CD14-positive monocyte (primary cell): Measurements from ENCODE around the gene TMEM14C. TPM values are rescaled to one million over a fixed set of nuclear protein-coding genes. Genes with fewer than 3 reads are reported as not detected.

ENCODE experiments used
- DNase-seq, 3 donors: peaks; one replicate each; pipeline ENCODE4 v3.0.0-alpha.2; 2011 to 2022
- H2AFZ ChIP-seq: 2 replicates; pipeline ENCODE4 v1.6.0; 2012; ENCODE audit warnings: mild to moderate bottlenecking, low read depth, low read length, inconsistent platforms; ENCODE audit not compliant: insufficient read depth, poor library complexity, severe bottlenecking
- H3K27ac ChIP-seq, 2 donors: 1 replicate in 1 of 2; 2 replicates in 1 of 2; pipeline ENCODE4 v1.5.1; 2012 to 2013; ENCODE audit warnings: low read length in 2 of 2, control low read depth in 1 of 2, inconsistent platforms in 1 of 2, low read depth in 1 of 2, mild to moderate bottlenecking in 1 of 2
- H3K27me3 ChIP-seq, 2 donors: one replicate each; pipeline versions ENCODE4 v1.6.0 to v1.6.1; 2011 to 2013; ENCODE audit warnings: low read length in 2 of 2; ENCODE audit not compliant: control insufficient read depth in 2 of 2, insufficient read depth in 2 of 2
- H3K36me3 ChIP-seq, 2 donors: replicated peaks in 1 of 2; 1 replicate in 1 of 2; 2 replicates in 1 of 2; pipeline versions ENCODE4 v1.5.1 to v1.6.1; 2012 to 2013; ENCODE audit warnings: low read length in 2 of 2, control low read depth in 1 of 2, inconsistent platforms in 1 of 2, mild to moderate bottlenecking in 1 of 2; ENCODE audit not compliant: insufficient read depth in 2 of 2, control insufficient read depth in 1 of 2
- H3K4me1 ChIP-seq, 2 donors: 1 replicate in 1 of 2; 2 replicates in 1 of 2; pipeline versions ENCODE4 v1.5.1 to v1.6.1; 2012 to 2013; ENCODE audit warnings: low read length in 2 of 2, control low read depth in 1 of 2, inconsistent platforms in 1 of 2, mild to moderate bottlenecking in 1 of 2, moderate library complexity in 1 of 2; ENCODE audit not compliant: insufficient read depth in 2 of 2, control insufficient read depth in 1 of 2
- H3K4me2 ChIP-seq: replicated peaks from 2 replicates; pipeline ENCODE3; 2012; ENCODE audit warnings: low read length, moderate library complexity, mild to moderate bottlenecking; ENCODE audit not compliant: poor library complexity, severe bottlenecking; ENCODE audit errors: extremely low read depth
- H3K4me3 ChIP-seq, 3 experiments: fragments of 200-600 bp in 1 of 3; sonication (generic) in 1 of 3; replicated peaks in 1 of 3; 1 replicate in 2 of 3; 2 replicates in 1 of 3; pipeline ENCODE4 v1.5.1; 2011 to 2013; ENCODE audit warnings: low read length in 3 of 3, mild to moderate bottlenecking in 3 of 3, control low read depth in 2 of 3, low read depth in 2 of 3, inconsistent platforms in 1 of 3, moderate library complexity in 1 of 3
- H3K79me2 ChIP-seq: 2 replicates; pipeline ENCODE4 v1.6.0; 2012; ENCODE audit warnings: mild to moderate bottlenecking, control low read depth, inconsistent platforms, low read length, moderate library complexity; ENCODE audit not compliant: insufficient read depth
- H3K9ac ChIP-seq: 2 replicates; pipeline ENCODE4 v1.6.0; 2017; ENCODE audit warnings: low read length, mild to moderate bottlenecking; ENCODE audit not compliant: insufficient read depth, poor library complexity, severe bottlenecking
- H3K9me3 ChIP-seq, 2 donors: replicated peaks in 1 of 2; 1 replicate in 1 of 2; 2 replicates in 1 of 2; pipeline versions ENCODE4 v1.5.1 to v1.6.1; 2012 to 2013; ENCODE audit warnings: low read length in 2 of 2, control low read depth in 1 of 2; ENCODE audit not compliant: control insufficient read depth in 1 of 2, insufficient read depth in 1 of 2
- H4K20me1 ChIP-seq: 2 replicates; pipeline ENCODE4 v1.6.0; 2012; ENCODE audit warnings: mild to moderate bottlenecking, low read length, control low read depth, moderate library complexity; ENCODE audit not compliant: insufficient read depth
- H3K27ac Mint-ChIP-seq, 7 donors: one replicate each; pipeline ENCODE4 v1.8.0; 2020; ENCODE audit warnings: mild to moderate bottlenecking in 7 of 7, mixed read lengths in 7 of 7, moderate library complexity in 6 of 7, inconsistent platforms in 2 of 7
- H3K27me3 Mint-ChIP-seq, 3 donors: one replicate each; pipeline ENCODE4 v1.8.0; 2021 to 2022; ENCODE audit warnings: low read depth in 3 of 3, mild to moderate bottlenecking in 3 of 3, mixed read lengths in 3 of 3, moderate library complexity in 3 of 3, inconsistent platforms in 1 of 3
- H3K36me3 Mint-ChIP-seq, 2 donors: one replicate each; pipeline ENCODE4 v1.8.0; 2020; ENCODE audit warnings: mixed read lengths in 2 of 2, inconsistent platforms in 1 of 2, mild to moderate bottlenecking in 1 of 2
- H3K4me1 Mint-ChIP-seq: one replicate; pipeline ENCODE4 v1.8.0; 2020; ENCODE audit warnings: mild to moderate bottlenecking, mixed read lengths
- H3K4me3 Mint-ChIP-seq, 2 donors: one replicate each; pipeline ENCODE4 v1.8.0; 2020; ENCODE audit warnings: mild to moderate bottlenecking in 2 of 2, mixed read lengths in 2 of 2, moderate library complexity in 1 of 2
- H3K9me3 Mint-ChIP-seq, 7 donors: one replicate each; pipeline ENCODE4 v1.8.0; 2020 to 2022; ENCODE audit warnings: mixed read lengths in 7 of 7, mild to moderate bottlenecking in 6 of 7, moderate library complexity in 6 of 7, inconsistent platforms in 2 of 7
- CTCF ChIP-seq: fragments of 200-600 bp; IDR thresholded peaks from one replicate; pipeline ENCODE4 v1.8.0; 2022; ENCODE audit warnings: antibody characterized with exemption, mild to moderate bottlenecking
- WGBS: methylation state at CpG from one replicate; pipeline ENCODE4 v1.1.5; 2013; ENCODE audit warnings: missing lambda C conversion rate; ENCODE audit not compliant: insufficient coverage; 5-methylcytosine and 5-hydroxymethylcytosine counted together
- intact Hi-C, 2 donors: fragments of 100-400 bp; cut with micrococcal nuclease; formaldehyde crosslinking; loops; one replicate each; pipeline versions ENCODE4 v1.15.0 to v1.15.1; 2023
- polyA plus RNA-seq, 3 donors: library from polyadenylated mRNA; depleted of rRNA in 1 of 3; unstranded in 2 of 3; stranded (reverse) in 1 of 3; fragments of 300-500 nt in 2 of 3; fragments of >200 nt in 1 of 3; fragmentation: Illumina TruSeq in 2 of 3; gene quantifications; 1 replicate in 2 of 3; 2 replicates in 1 of 3; pipeline ENCODE4 v1.2.3, GENCODE V29; 2012 to 2021

TMEM14C gene
- polyA plus RNA-seq, 3 donors: 67.7 to 242 (median 184) TPM

- WGBS: 100% methylated on average over 1 of the region's 6 CpGs
- no peaks in the 10 kb centered on the region for H3K36me3 ChIP-seq
- H3K27me3 ChIP-seq: no peaks in the 10 kb centered on the region
- no peak for DNase-seq
- no peak overlapping the region for H3K9ac ChIP-seq
- H3K9me3 ChIP-seq: no peaks in the 10 kb centered on the region
- peaks cover 28% of the 10 kb centered on the region for H3K4me1 Mint-ChIP-seq
- peaks cover 17 to 20% of the 10 kb centered on the region in 2 donors for H3K4me1 ChIP-seq
- H3K27ac ChIP-seq: no peak overlapping the region
- peaks cover 1 to 3% of the 10 kb centered on the region in 2 donors for H3K36me3 Mint-ChIP-seq
- no peak overlapping the region for H3K4me3 ChIP-seq
- H3K27me3 Mint-ChIP-seq: no peaks in the 10 kb centered on the region
- H3K9me3 Mint-ChIP-seq: peaks cover 0 to 2% (median 0%) of the 10 kb centered on the region in 7 donors
- no peak overlapping the region for H2AFZ ChIP-seq
- intact Hi-C loops: no loop called here
- H3K79me2 ChIP-seq: peaks cover under 1% of the 10 kb centered on the region
- no peak for TF ChIP-seq CTCF
- no peak overlapping the region for H3K4me3 Mint-ChIP-seq
- H3K4me2 ChIP-seq: no peak overlapping the region
- no peak overlapping the region for H3K27ac Mint-ChIP-seq
- no peaks in the 10 kb centered on the region for H4K20me1 ChIP-seq
Observed at GRCh38 chr6:10687582-10687981, 35.3 kb upstream of the TMEM14C start.

GRCh38 chr6:10690651-10691445, 32.0 kb upstream of the TMEM14C start:
- peak overlapping the region in 1 of 2 donors; percentile 38 for H3K27ac ChIP-seq
- no peak overlapping the region for H3K4me2 ChIP-seq
- peaks cover 33 to 34% of the 10 kb centered on the region in 2 donors for H3K4me1 ChIP-seq
- no peaks in the 10 kb centered on the region for H3K27me3 ChIP-seq
- peak overlapping the region; percentile 41 for H2AFZ ChIP-seq
- no peaks in the 10 kb centered on the region for H3K36me3 ChIP-seq
- H3K36me3 Mint-ChIP-seq: peaks cover 0 to 3% of the 10 kb centered on the region in 2 donors
- H3K79me2 ChIP-seq: peaks cover 28% of the 10 kb centered on the region
- intact Hi-C loops: loop anchor here (5.0 to 10.0 kb wide), 2 partner anchors 49 to 176 kb away; no protein-coding TSS in a partner anchor
- peak overlapping the region in 5 of 7 donors; percentile 18 to 75 (median 44) for H3K27ac Mint-ChIP-seq
- TF ChIP-seq CTCF: no peak
- H3K4me3 ChIP-seq: no peak overlapping the region
- peaks cover 0 to 3% (median 0%) of the 10 kb centered on the region in 7 donors for H3K9me3 Mint-ChIP-seq
- H3K9me3 ChIP-seq: no peaks in the 10 kb centered on the region
- peak in 1 of 3 donors; percentile 17 for DNase-seq
- H3K4me1 Mint-ChIP-seq: peaks cover 33% of the 10 kb centered on the region
- H4K20me1 ChIP-seq: no peaks in the 10 kb centered on the region
- H3K27me3 Mint-ChIP-seq: peaks cover 0 to 3% (median 0%) of the 10 kb centered on the region in 3 donors
- 94% methylated on average over 5 of the region's 15 CpGs for WGBS
- H3K9ac ChIP-seq: no peak overlapping the region
- no peak overlapping the region for H3K4me3 Mint-ChIP-seq
